GM13976 (cell line): Measurements from ENCODE around the gene SHF.

ENCODE experiments used
- DNase-seq: peaks from one replicate; pipeline ENCODE4 v3.0.0; 2012; ENCODE audit warnings: low spot score
- CTCF ChIP-seq: IDR thresholded peaks from 2 replicates; pipeline ENCODE4 v1.5.1; 2012; ENCODE audit warnings: borderline replicate concordance, mild to moderate bottlenecking; ENCODE audit not compliant: insufficient read depth; ENCODE audit errors: extremely low read depth, missing control alignments, control extremely low read depth
- in situ Hi-C: fragments of 300-500 bp; cut with MboI; formaldehyde crosslinking; loops from one replicate; pipeline ENCODE4 v1.12.0; 2022; ENCODE audit warnings: low sequenced_read_pairs, mixed read lengths, inconsistent platforms; ENCODE audit not compliant: unreplicated experiment

SHF gene

GRCh38 chr15:45185069-45185779 lies 2.5 kb downstream of the SHF start:
- in situ Hi-C loops, result no loop called here
- peak; percentile 15 for DNase-seq
- TF ChIP-seq CTCF, result no peak

- DNase-seq, result no peak
- in situ Hi-C loops, result no loop called here
- TF ChIP-seq CTCF, result no peak
These were observed 3.2 kb downstream of the SHF start for GRCh38 chr15:45184562-45185041.

GRCh38 chr15:45183511-45183910 lies 4.3 kb downstream of the SHF start:
- TF ChIP-seq CTCF, result no peak
- DNase-seq, result peak; percentile 5
- in situ Hi-C loops, result no loop called here

GRCh38 chr15:45182996-45183395 lies 4.8 kb downstream of the SHF start:
- in situ Hi-C loops, result no loop called here
- DNase-seq, result peak; percentile 6
- no peak for TF ChIP-seq CTCF

GRCh38 chr15:45181491-45182285 lies 6.1 kb downstream of the SHF start:
- in situ Hi-C loops, result no loop called here
- peak; percentile 13 for DNase-seq
- TF ChIP-seq CTCF, result no peak

- in situ Hi-C loops, result no loop called here
- TF ChIP-seq CTCF, result no peak
- no peak for DNase-seq
These were observed 6.9 kb downstream of the SHF start for GRCh38 chr15:45180648-45181436.
